Measurements from ENCODE around the gene BUB1.
"Not testable (repeated sequence)": the region's sequence is repeated elsewhere in the genome, so short reads cannot be mapped to it uniquely, and the experiment has no call there.

BUB1 gene

DNA sequence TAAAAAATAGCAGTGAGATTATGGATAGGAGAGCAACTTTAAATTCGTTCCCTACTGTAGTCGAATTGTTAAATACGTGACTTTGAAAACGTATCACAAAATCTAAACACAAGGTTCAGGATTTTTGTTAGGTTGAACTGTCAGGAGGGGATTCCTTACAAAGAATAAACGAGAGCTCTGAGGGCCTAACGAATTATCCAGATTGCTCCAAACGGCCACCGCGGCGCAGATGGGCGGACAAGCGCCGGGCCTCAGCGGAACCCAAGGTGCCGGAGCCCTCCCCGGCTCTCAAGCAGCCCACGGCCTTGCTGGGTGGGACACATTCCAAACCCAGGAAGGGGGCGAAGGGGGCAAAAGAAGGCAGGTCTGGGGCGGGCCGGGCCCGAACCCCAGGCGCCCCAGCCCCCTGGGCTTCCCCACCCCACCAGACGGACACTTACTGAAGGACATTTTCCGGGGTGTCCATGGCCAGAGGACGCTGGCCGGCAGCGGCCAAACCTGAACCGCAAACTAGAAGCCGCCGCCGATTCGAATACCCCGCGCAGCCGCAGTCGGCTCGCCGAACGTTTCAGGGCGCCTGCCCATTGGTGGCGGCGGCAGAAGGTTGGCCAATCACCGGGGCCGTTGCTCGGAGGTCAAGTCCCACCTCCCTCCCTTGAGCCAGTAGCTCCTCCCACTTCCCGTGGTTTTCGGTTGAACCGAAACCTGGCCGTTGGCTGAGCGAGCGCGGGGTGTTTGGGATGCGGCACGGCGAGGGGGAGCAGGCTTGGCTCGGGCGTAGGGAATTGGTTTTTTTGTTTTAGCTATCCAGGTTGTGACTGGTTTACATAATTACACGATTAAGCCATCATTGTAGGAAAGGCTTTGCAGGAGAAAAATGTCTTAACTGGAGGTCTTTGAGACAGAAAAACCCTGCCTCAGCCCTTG is at the start of gene BUB1:
TSS of gene BUB1 (minus strand) at position 534 of the 927 bp plus-strand sequence. CDS start at position 466, 68 bp downstream.
- DNase-seq = peak; percentile 97

DNA sequence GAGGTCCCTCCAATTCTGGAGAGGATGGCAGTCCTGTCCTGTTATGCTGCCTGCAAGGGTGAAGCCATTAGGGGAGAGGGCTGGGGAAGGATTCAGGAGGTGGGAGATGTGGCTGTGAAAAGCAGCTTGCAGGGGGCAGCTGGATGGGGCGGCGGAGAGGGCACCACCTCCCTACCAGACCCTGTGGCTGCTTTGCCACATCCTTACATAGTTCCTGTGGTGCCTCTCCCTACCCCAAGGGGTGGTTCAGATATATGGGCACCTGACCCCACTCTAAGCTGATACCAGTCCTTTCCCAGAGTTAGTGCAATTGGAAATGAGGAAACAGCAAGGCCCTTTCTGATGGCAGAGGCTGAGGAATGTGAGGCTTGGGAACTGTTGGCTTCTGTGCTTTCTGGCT is 48.4 kb upstream of the BUB1 start:
- DNase-seq = no peak

DNA sequence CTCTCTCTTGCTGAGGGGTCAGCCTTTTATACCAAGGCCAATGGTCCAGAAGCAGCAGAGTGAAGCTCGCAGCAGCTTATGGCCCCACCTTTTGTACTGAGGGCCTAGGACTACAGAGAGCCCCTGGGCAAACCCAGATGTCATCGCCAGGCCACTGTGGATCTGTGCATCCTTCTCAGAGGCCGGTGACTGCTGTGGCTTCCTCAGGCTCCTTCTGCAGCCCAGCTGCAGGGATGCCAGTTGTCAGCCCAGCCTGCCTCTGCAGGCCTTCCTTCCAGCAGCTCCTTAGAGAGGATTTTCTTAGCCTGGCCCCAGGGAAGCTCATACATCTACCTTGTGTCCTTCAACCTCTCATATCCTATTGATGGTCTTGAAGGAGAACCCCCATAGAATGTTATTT is 48.0 kb upstream of the BUB1 start:
- no peak for DNase-seq

DNA sequence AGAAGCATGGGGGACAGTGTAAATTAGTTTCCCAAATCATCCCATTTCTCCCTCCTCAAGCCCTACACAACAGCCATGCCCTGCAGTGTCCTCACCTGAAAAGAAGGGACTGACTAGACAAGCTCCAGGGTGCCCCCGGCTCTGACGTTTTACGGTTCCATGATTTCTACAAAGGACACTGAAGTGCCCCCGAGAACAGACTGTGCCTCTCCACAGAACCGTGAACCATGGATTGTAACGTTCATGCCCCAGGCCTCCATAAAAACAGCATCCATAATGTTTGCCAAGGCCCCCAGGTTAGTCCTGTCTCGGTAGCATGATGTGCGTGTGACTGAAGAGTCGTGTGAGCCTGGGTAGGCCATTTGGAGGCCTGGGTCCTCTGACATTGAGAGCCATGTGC is 47.5 kb upstream of the BUB1 start:
- no peak for DNase-seq

GRCh38 chr2:110724820-110725219 is 47.0 kb upstream of the BUB1 start:
- DNase-seq = no peak

DNA sequence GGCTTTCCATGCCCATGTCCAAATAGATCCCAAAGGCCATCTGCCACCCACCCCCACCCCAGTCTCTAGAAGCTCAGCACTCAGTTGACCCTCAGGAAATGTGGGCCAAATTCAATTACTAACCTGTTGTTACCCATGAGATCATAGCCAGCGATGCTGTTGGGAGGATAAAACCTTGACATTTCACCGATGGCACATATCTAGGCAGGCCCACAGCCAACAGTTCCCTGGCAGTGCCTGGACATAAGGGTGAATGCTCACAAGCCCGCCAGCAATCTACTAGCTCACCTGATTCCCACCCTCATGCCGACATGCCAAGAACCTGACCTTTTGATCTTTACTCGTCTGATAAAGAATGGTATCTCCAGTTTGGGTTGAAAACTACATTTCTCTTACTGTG is 42.7 kb upstream of the BUB1 start:
- DNase-seq = no peak

DNA sequence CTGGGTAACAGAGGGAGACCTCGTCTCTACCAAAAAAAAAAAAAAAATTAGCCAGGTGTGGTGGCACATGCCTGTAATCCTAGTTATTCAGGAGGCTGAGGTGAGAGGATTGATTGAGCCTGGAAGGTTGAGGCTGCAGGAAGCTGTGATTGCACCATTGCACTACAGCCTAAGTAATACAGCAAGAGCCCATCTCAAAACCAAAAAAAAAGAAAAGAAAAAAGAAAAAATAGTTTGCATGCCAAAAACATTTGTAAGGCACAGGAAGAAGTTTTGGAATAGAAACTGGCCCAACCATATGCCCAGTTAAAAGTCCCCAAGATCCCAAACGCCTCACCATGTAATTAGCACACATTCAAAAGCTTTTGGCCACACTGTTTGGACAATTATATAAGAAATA is 41.1 kb upstream of the BUB1 start:
- no peak for DNase-seq

DNA sequence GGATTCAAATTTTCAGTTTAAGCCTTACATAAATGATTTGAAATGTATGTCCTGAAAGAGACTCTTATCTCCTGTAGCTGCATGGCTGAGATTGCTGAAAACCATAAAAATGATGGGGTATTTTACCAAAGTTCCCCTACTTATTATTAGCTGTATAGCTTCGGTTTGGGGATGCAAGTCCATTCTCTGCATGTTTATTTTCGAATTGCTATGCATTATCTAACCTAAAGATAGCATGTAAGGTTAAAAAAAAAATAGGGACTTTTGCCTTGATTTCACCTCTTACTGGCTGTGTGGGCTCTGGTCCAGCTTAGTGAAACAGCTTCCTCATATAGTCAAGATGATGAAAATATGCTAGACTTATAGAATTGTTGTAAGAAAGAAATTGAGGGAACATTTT is 40.5 kb upstream of the BUB1 start:
- no peak for DNase-seq

DNA sequence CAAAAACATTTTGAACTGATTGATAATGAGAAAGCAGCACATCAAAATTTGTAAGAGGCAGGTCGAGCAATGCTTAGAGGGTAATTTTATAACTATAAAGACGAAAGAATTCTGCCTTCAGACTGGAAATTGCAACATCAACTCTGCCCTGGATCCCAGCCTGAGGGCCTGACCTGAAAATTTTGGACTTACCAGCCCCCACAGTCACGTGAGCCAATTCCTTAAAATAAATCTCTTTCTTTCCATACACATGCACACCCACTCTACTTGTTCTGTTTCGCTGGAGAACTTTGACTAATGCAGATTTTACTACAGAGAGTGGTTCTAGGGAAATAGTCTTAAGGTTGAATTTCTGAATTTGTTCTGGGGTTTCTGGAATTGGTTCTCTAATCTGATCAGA is 39.9 kb upstream of the BUB1 start:
- no peak for DNase-seq

GRCh38 chr2:110716959-110717645 is 39.2 kb upstream of the BUB1 start:
- DNase-seq = no peak

DNA sequence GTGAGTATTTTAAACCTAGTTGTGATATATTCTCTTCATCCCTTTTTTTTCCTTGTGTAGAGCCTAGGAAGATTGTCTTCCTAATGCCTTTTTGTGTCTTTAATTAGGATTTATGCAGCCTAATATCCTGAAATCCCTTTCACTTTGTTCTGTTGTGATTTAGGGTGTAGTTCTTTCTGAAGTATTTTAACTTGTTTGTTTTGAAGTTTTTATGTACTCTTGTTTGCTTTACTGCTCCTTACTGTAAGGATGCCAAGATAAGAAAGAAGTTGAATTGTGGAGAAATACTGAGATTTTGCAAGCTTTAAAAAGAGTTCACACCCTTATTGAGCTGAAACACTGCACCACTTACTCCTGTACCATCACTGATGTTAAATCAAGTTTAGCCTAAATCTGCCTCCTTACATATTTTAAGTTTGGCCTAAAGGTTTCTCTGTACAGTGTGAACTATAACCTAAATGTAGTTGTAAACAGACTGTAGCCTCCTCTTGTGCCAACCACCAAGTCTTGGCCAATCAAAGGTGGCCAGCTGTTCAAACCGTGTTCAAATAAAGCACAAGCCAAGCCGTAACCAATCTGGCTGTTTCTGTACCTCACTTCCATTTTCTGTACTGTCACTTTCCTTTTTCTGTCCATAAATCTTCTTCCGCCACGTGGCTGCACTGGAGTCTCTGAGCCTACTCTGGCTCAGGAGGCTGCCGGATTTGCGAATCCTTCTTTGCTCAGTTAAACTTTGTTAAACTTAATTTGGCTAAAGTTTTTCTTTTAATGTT is 36.8 kb upstream of the BUB1 start:
- no peak for DNase-seq

- DNase-seq = no peak
Measured at GRCh38 chr2:110713513-110714362, 35.9 kb upstream of the BUB1 start.

GRCh38 chr2:110712737-110713136 is 34.9 kb upstream of the BUB1 start:
- no peak for DNase-seq

- DNase-seq = no peak
Measured at GRCh38 chr2:110708455-110708854, 30.6 kb upstream of the BUB1 start.

DNA sequence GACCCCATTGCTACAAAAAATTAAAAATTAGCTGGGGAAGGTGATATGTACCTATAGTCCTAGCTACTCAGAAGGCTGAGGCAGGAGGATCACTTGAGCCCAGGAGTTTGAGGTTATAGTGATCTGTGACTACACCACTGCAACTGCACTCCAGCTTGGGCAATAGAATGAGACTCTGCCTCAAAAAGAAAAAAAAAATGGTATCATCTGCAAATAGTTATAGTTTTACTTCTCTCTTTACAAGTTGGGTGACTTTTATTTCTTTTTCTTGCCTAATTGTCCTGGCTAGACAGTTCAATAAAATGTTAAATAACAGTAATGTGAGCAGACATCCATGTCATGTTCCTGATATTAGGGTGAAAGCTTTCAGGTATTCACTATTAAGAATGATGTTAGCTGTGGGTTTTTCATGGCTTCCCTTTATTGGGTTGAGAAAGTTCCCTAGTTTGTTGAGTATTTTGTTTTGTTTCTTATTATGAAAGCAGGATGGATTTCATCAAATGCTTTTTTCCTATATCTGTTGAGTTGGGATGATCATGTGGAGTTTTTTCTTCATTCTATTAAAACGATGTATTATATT is 29.6 kb upstream of the BUB1 start:
- DNase-seq = no peak

- no peak for DNase-seq
Measured at GRCh38 chr2:110702514-110703380, 24.9 kb upstream of the BUB1 start.

GRCh38 chr2:110698253-110698652 is 20.4 kb upstream of the BUB1 start:
- not testable (repeated sequence) for DNase-seq

DNA sequence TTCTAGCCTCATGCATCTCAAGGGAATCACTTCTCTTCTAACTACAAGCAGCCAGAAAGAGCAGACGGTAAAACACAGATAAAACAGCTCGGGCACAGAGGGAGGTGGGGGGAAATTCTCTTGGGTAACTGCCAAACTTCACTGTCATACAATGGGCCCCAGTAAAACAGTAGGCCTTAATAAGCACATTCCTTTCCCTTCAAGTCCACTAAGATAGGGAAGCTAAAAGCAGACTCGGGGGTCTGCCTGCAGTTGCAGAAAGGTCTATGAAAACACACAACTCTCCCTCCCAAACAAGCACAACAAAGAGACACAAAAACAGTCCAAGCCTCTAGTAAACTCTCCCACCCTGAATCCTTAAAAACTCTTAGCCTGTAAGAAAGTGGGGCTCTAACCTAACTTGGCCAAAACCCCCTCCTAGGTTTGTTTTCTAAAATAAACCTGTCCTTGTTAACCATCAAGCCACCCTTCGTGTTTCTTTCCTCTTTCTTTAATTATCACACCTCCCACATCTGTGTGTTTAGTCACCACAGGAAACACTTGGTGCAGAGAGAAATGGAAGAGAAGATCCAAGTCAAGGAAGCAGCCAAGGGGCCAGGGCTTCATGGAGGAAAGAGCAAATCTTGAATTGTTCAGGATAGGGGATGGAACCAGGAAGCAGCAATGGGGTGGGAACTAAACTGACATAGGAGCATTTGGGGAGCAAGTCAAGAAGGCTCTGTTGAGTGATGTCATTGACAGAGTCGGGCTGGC is 17.5 kb upstream of the BUB1 start:
- DNase-seq = peak; percentile 29

DNA sequence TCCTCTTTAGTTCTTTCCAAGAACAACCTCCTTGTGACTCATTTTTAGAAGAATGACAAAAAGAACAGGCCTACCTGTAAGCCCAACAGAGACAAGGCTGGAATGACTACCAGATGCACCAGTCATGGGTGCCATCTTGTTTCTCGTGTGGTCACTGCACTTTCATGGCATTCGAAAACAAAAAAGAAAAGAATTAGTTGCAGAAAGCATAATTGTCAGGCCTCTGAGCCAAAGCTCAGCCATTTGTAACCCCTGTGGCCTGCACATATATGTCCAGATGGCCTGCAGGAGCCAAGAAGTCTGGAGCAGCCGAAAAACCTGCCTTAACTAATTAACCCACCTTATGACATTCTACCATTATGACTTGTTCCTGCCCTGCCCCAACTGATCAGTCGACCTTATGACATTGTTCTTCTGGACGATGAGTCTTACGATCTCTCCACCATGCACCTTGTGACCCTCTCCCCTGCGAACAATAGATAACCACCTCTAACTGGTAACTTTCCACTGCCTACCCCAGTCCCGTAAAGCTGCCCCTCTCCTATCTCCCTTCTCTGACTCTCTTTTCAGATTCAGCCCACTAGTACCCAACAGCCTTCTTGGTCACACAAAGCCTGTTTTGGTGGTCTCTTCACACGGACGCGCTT is 13.9 kb upstream of the BUB1 start:
- DNase-seq = no peak

Measured in retina (tissue), 1 donor.